ENCODE results near the gene SERPINA12. TPM values are rescaled to one million over a fixed set of nuclear protein-coding genes. Genes with fewer than 3 reads are reported as not detected.

The SERPINA12 gene
- total RNA-seq, 1 donor from 2014 or later, result 8.6 TPM

GRCh38 chr14:94545131-94545841, 36.0 kb upstream of the SERPINA12 start:
- Histone ChIP-seq H3K9me3 (no peaks in the 10 kb centered on the region), H3K36me3 (no peaks in the 10 kb centered on the region), H3K27ac (no peak overlapping the region), H3K4me3 (no peak overlapping the region), H3K27me3 (no peaks in the 10 kb centered on the region), H3K4me1 (peaks cover 17% of the 10 kb centered on the region)
- TF ChIP-seq POLR2AphosphoS5 (IDR thresholded peaks at IDR 0.05; ENCODE audit: insufficient read depth in 1 of 2, low read depth in 1 of 2) (no peak), POLR2A (IDR thresholded peaks at IDR 0.05) (no peak), CTCF (IDR thresholded peaks at IDR 0.05) (no peak)
- intact Hi-C loops (cut with DNase I), result no loop called here
- peak; percentile 77 to 81 for DNase-seq (ENCODE audit: extremely low spot score in 2 of 2)

GRCh38 chr14:94544726-94545125, 35.5 kb upstream of the SERPINA12 start:
- peak; percentile 31 to 79 for DNase-seq (ENCODE audit: extremely low spot score in 2 of 2)
- Histone ChIP-seq H3K9me3 (no peaks in the 10 kb centered on the region), H3K36me3 (no peaks in the 10 kb centered on the region), H3K4me1 (peaks cover 22% of the 10 kb centered on the region), H3K27ac (no peak overlapping the region), H3K4me3 (no peak overlapping the region), H3K27me3 (no peaks in the 10 kb centered on the region)
- no peak for TF ChIP-seq POLR2AphosphoS5 (IDR thresholded peaks at IDR 0.05; ENCODE audit: insufficient read depth in 1 of 2, low read depth in 1 of 2)
- intact Hi-C loops (cut with DNase I), result no loop called here

GRCh38 chr14:94543449-94544124, 34.3 kb upstream of the SERPINA12 start:
- intact Hi-C loops (cut with DNase I), result no loop called here
- Histone ChIP-seq H3K4me1 (peaks cover 22% of the 10 kb centered on the region), H3K36me3 (no peaks in the 10 kb centered on the region), H3K27me3 (no peaks in the 10 kb centered on the region), H3K4me3 (no peak overlapping the region), H3K27ac (no peak overlapping the region), H3K9me3 (no peaks in the 10 kb centered on the region)
- DNase-seq (ENCODE audit: extremely low spot score in 2 of 2), result peak; percentile 86 to 96
- no peak for TF ChIP-seq CTCF (IDR thresholded peaks at IDR 0.05)
- no peak for TF ChIP-seq POLR2AphosphoS5 (IDR thresholded peaks at IDR 0.05; ENCODE audit: insufficient read depth in 1 of 2, low read depth in 1 of 2)
- no peak for TF ChIP-seq POLR2A (IDR thresholded peaks at IDR 0.05)

GRCh38 chr14:94542811-94543440, 33.7 kb upstream of the SERPINA12 start:
- Histone ChIP-seq H3K27ac (no peak overlapping the region), H3K27me3 (no peaks in the 10 kb centered on the region), H3K9me3 (no peaks in the 10 kb centered on the region), H3K4me3 (no peak overlapping the region), H3K36me3 (no peaks in the 10 kb centered on the region), H3K4me1 (peaks cover 17% of the 10 kb centered on the region)
- intact Hi-C loops (cut with DNase I), result no loop called here
- DNase-seq (ENCODE audit: extremely low spot score in 2 of 2), result no peak
- no peak for TF ChIP-seq POLR2AphosphoS5 (IDR thresholded peaks at IDR 0.05; ENCODE audit: insufficient read depth in 1 of 2, low read depth in 1 of 2)
- TF ChIP-seq POLR2A (IDR thresholded peaks at IDR 0.05), result no peak
- no peak for TF ChIP-seq CTCF (IDR thresholded peaks at IDR 0.05)

- Histone ChIP-seq H3K4me3 (no peak overlapping the region), H3K4me1 (peaks cover 14% of the 10 kb centered on the region), H3K27me3 (no peaks in the 10 kb centered on the region), H3K9me3 (no peaks in the 10 kb centered on the region), H3K27ac (no peak overlapping the region), H3K36me3 (no peaks in the 10 kb centered on the region)
- DNase-seq (ENCODE audit: extremely low spot score in 2 of 2), result peak; percentile 54 to 70
- TF ChIP-seq POLR2A (IDR thresholded peaks at IDR 0.05) (no peak), POLR2AphosphoS5 (IDR thresholded peaks at IDR 0.05; ENCODE audit: insufficient read depth in 1 of 2, low read depth in 1 of 2) (no peak), CTCF (IDR thresholded peaks at IDR 0.05) (no peak)
- intact Hi-C loops (cut with DNase I), result no loop called here
Measured at GRCh38 chr14:94542111-94542810, 33.0 kb upstream of the SERPINA12 start.

Data from vagina (tissue), 2 donors.